GM19324 (cell line): Measurements from ENCODE around the gene MYH10.

ENCODE experiments used
- ATAC-seq: cut with Tn5 transposase; IDR thresholded peaks from one replicate; pipeline ENCODE4 v1.9.1; 2021; ENCODE audit warnings: mild to moderate bottlenecking, moderate library complexity; ENCODE audit not compliant: unreplicated experiment, low FRiP score

The MYH10 gene

GRCh38 chr17:8611137-8611536 is 19.4 kb downstream of the MYH10 start:
- ATAC-seq, result no peak

DNA sequence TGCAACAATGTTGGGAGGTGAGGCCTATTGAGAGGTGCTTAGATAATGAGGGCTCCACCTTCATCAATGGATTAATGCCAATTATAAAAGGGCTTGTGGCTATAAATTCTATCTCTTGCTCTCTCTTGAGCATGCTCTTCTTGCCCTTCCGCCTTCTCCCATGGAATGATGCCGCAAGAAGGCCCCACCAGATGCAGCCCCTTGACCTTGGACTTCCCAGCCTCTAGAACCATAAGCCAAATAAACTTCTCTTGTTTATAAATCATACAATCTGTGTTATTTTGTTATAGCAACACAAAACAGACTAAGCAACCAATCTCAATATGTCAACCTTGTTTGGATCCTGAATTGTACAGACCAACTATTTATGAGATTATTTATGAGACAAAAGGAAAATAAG is 20.0 kb downstream of the MYH10 start:
- no peak for ATAC-seq

DNA sequence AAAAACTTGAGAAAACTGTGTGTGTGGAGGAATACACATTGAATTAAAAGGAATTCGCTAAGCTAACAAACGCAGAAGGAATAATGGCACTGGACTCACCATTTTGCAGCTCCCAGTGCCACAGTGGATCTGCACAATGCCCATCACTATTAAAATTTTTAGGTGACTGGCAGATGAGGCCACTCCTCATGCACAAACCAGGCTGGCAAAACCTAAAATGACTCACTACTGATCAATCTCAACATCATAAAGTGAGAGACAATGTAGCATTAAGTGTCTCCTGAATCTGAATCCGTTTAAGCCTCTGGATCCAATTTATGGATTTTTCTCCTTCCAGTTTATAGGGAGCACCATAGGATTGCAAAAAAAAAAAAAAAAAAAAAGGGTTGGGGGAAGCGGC is 20.6 kb downstream of the MYH10 start:
- ATAC-seq, result no peak

- ATAC-seq, result no peak
Measured at GRCh38 chr17:8608001-8608400, 22.5 kb downstream of the MYH10 start.

DNA sequence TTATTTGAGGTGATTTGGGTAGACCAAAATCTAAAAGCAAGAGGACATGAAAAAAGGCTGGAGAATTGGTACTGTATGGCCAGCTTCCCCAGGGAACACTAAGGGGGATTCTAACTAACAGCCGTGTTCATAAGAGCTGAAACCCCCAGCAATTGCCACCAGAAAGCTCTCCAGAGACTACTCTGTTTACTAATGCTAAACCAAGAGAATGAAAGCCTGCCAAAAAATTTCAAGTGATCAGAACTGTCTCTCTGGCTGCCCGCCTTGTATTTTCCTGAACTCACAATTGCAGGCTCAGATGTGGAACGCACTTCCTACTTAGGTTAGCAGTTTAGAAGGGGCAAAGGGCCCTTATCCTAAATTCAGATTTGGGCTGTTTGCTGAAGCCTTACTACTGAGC is 24.1 kb downstream of the MYH10 start:
- no peak for ATAC-seq

GRCh38 chr17:8602679-8603078 is 27.8 kb downstream of the MYH10 start:
- no peak for ATAC-seq

- ATAC-seq, result no peak
Measured at GRCh38 chr17:8599351-8600011, 31.0 kb downstream of the MYH10 start.

GRCh38 chr17:8598913-8599312 is 31.6 kb downstream of the MYH10 start:
- no peak for ATAC-seq

DNA sequence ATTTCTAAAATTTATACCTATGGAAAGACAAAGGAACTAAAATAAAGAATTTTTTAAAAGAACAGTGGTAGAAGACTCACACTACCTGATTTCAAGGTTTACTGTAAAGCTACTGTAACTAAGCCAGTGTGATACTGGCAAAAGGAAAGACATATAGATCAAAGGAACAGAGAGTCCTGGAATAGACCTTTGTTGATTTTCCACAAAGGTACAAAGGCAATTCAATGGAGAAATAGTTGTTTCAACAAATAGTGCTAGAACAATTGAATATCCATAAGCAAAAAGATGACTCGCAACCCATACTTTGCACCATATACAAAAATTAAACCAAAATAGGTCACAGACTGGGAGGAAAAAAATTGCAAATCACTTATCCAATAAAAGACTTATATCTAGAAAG is 36.7 kb downstream of the MYH10 start:
- no peak for ATAC-seq

DNA sequence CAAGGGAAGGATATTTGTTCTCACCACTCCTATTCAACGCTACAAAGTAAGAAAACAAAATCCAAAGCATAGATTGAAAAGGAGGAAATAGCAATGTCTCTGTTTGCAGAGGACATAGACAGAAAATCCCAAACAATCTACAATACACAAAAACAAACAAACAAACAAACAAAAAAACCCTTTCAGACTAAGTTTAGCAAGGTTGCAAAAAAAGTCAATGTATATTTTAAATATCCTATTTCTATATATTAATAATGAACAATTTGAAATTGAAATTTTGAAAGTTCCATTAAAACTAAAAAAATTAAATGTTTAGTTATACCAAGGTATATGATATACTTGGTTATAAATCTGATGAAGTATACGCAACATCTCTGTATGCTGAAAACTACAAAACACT is 37.2 kb downstream of the MYH10 start:
- no peak for ATAC-seq

DNA sequence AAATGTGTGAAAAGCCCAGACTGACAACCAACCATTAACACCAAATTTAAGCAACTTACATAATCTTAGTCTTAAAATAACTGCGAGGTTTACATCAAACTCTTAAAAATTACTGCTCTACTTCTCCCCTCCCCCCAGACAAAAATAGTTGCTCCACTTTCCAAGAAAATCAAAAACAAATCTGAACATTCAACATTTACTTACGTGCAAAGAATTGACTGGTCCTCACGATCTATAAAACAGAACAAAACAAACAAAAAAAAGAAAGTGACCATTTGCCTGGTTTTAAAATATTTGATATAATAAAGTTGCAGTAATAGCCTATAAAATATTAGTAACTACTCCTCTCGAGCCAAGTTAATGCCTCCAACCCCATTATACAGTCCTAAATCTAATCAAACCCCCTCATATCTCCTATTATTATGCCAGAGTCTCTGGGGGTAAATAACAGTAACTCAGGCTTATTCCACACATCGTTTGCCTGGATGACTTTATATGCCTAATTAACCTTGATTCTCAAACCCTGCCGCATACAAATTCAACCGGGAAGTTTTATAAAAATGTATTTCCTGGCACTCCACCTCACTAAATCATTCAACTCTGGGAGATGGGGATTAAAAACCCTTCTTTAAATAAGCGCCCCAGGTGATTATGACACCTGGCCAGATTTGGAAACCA is 41.5 kb downstream of the MYH10 start:
- ATAC-seq, result no peak

DNA sequence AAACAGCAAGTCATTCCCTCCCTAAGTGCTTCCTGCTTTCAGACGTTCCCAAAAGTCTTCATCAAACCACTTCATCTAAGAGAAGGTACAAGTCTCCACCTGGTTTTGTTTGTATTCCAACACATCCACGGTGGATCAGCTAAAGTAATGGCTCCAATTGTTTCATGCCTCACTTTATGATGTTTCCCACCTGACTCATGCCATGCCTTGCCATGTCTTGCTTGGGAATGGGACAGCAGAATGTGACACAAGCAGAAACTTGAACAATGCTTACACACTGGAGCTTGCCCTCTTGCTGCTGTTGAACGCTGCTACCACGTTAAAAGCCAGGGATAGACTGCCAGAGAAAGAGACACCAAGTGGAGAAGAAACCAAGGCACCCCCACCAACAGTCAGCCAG is 43.8 kb downstream of the MYH10 start:
- no peak for ATAC-seq

GRCh38 chr17:8585911-8586310 is 44.6 kb downstream of the MYH10 start:
- ATAC-seq, result no peak

GRCh38 chr17:8583954-8584353 is 46.6 kb downstream of the MYH10 start:
- no peak for ATAC-seq

GRCh38 chr17:8580952-8581658 is 49.4 kb downstream of the MYH10 start:
- no peak for ATAC-seq

GRCh38 chr17:8577868-8578267 is 52.7 kb downstream of the MYH10 start:
- ATAC-seq, result no peak

DNA sequence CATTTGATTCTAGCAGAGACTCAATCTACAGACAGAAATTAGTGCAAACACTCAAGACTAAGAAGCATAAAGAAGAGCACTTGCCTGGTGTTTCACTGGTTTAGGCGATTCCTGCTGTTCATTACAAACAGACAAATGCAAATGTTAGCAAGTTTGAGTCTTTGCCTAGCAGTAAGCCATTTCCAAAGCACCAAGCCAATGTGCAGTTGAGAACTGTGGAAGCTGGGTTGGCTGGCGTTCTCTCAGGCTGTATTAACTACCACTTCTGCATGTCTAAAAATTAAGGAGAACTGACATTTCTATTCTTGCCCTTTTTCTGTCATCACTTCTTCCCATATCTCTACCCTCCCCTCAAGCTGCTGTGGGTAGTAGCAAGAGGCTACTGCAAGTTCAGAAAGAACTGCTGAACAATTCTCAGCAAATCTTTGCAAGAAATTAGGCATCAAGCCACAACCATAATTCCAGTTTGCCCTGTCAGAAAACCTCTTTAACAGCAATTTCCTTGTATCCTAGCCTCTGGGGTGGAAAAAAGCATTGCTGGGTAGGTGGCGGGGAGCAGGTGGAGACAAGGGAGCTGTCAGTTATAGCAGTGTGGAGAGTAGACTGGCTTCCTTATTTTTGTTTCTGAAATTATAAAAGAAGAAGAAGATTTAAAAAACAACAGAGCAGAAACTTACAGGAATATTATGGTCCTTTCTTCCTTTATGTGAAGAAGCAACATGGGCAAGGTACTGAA is 53.8 kb downstream of the MYH10 start:
- no peak for ATAC-seq

DNA sequence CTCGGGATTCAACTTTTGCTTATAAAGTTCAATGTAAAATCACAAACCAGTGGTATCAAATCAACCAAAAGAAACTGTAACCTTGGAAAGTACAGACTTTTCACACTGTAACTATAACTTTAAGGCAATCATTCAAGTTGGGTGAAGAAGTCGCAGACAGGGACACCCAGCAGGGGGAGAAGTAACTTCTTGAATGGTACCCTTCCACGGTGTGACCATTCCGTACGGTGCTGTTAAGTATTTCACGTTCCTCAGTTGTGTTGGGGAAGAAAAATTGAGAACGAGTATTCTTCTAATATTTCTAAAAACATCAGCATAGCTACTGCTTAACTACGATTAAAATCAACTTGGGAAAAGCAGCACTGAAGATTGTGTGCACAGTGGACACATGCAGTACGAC is 55.8 kb downstream of the MYH10 start:
- ATAC-seq, result no peak

- ATAC-seq, result no peak
Measured at GRCh38 chr17:8572764-8573163, 57.8 kb downstream of the MYH10 start.

GRCh38 chr17:8563981-8564602 is 66.4 kb downstream of the MYH10 start:
- no peak for ATAC-seq
